HFF-Myc (cell line): ENCODE measurements around the gene MYO9A.

Source experiments
- DNase-seq: peaks from one replicate; pipeline ENCODE4 v3.0.0-alpha.2; 2011; ENCODE audit warnings: low read depth; ENCODE audit errors: extremely low read depth
- H3K4me3 ChIP-seq: replicated peaks from 2 replicates; pipeline ENCODE4 v1.5.1; 2011; ENCODE audit warnings: low read depth, mild to moderate bottlenecking, control low read depth, low read length
- TF ChIP-seq, protein P1 (sequence below): IDR thresholded peaks from 2 replicates; pipeline ENCODE4 v1.5.1; 2012; ENCODE audit warnings: mild to moderate bottlenecking, low read depth, low read length, control low read depth; ENCODE audit errors: missing control alignments

MYO9A gene

DNA sequence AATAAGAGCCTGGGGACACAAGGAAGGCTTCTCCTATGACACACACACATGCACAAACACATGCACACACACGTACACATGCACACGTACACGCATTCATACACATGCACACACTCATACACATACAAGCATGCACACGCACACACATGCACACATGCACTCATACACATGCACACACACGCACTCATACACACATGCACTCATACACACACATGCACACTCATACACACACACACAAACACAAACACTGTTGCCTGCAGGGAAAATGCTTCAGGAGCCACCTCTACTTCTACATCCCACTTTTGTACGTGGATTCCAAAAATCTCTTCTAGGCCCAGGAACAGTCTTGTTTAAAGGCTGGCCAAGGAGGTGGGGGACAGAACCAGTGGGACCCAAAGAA lies 328.3 kb downstream of the MYO9A start:
- no peak for DNase-seq
- no peak overlapping the region for H3K4me3 ChIP-seq
- TF ChIP-seq, protein P1, sequence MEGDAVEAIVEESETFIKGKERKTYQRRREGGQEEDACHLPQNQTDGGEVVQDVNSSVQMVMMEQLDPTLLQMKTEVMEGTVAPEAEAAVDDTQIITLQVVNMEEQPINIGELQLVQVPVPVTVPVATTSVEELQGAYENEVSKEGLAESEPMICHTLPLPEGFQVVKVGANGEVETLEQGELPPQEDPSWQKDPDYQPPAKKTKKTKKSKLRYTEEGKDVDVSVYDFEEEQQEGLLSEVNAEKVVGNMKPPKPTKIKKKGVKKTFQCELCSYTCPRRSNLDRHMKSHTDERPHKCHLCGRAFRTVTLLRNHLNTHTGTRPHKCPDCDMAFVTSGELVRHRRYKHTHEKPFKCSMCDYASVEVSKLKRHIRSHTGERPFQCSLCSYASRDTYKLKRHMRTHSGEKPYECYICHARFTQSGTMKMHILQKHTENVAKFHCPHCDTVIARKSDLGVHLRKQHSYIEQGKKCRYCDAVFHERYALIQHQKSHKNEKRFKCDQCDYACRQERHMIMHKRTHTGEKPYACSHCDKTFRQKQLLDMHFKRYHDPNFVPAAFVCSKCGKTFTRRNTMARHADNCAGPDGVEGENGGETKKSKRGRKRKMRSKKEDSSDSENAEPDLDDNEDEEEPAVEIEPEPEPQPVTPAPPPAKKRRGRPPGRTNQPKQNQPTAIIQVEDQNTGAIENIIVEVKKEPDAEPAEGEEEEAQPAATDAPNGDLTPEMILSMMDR, result no peak

DNA sequence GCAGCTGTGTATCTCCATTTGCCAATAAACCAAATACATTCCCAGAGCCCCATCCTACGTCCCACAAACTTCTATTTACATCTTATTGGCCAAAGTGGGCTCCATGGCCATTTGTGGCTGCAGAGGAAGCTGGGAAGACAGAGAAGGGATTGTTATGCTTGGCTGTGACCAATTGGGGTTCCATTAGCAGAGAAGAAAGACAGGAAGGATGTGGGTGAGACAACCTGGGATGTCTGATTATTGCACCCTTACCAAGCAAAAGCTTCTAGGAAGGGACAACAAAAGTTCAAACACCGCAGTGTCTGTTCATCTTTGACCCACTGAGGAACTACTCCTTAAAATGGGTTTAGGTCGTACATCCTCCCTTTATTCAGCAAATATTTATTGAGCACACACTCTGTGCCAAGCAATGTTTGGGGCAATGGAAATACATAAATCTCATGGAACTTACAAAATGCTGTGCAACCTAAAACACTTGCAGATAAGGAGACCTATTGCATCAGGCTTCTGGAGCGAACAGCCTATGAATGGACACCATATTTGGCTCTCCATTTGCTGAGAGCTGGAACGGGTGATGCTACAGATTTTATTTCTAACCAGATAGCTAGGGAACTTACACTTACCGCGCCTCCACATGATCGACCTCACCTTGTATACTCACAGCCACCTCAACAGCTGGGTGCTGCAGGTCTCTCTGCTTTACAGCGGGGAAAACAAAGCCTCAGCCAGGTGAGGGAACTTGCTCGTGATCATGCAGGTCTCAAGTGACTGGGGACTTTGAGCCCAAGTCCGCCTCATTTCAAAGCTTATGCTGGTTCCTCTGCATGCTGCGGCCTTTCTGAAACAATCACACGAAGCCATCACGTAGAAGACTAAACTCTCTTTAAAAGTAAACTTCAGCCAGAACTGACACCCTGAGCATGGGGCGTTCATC lies 329.0 kb downstream of the MYO9A start:
- no peak overlapping the region for H3K4me3 ChIP-seq
- TF ChIP-seq, protein P1, result no peak
- DNase-seq, result no peak

DNA sequence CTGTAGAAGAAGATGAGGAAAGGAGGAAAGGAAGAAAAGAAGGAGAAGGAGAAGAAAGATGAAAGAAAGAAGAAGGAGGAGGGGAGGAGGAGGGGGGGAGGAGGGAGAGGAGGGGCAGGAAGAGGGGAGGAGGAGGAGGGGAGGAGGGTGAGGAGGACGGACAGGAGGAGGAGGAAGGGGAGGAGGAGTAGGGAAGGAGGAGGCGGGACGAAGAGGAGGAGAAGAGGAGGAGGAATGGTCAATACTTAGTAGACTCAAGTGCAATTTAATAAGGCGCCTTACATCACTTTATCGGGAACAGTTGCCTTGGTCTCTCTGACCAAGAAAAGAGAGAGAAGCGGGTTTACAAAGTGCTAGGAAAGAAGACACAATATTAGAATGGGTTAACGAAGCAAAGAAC lies 331.3 kb downstream of the MYO9A start:
- no peak for DNase-seq
- TF ChIP-seq, protein P1, result no peak
- no peak overlapping the region for H3K4me3 ChIP-seq

DNA sequence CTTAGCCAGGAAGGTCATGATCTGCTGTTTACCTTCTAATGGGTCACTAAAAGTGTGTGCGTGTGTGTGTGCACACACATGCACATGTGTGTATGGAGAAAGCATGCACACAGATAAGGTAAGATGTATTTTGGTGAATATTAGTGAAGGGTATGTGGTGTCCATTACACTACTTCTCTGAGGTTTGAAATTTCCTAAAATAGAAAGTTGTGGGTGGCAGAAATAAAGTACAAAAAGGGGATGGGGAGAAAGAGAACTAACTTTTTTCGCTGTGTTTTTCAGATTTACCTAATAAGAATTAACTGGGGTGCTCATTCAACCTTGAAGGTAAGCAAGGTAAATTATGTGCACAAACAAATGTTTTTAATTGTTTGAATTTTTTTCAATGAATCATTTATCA lies 332.0 kb downstream of the MYO9A start:
- no peak for DNase-seq
- TF ChIP-seq, protein P1, result no peak

DNA sequence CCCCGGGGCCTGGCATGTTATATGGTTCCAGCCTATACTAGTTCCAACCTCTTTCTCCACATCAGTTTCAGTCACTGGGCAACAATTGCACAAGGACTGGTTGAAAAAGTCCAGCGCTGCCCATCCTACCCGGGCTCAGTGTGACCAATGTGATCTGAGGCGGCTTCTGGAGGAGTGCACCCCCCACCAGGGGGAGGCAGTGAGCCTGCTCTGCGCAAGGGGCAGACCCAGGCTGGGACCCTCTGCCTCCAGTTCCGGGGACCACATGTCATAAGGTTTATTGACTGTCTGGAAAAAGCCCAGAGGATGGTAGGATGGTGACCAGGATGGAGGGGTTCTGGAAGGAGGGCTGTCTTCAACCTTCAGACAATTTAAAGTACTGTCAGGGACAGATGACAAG lies 333.2 kb downstream of the MYO9A start:
- DNase-seq, result no peak
- TF ChIP-seq, protein P1, result peak; percentile 49

More for the DNA sequence above, 332.0 kb downstream of the MYO9A start:
- H3K4me3 ChIP-seq, result no peak overlapping the region

DNA sequence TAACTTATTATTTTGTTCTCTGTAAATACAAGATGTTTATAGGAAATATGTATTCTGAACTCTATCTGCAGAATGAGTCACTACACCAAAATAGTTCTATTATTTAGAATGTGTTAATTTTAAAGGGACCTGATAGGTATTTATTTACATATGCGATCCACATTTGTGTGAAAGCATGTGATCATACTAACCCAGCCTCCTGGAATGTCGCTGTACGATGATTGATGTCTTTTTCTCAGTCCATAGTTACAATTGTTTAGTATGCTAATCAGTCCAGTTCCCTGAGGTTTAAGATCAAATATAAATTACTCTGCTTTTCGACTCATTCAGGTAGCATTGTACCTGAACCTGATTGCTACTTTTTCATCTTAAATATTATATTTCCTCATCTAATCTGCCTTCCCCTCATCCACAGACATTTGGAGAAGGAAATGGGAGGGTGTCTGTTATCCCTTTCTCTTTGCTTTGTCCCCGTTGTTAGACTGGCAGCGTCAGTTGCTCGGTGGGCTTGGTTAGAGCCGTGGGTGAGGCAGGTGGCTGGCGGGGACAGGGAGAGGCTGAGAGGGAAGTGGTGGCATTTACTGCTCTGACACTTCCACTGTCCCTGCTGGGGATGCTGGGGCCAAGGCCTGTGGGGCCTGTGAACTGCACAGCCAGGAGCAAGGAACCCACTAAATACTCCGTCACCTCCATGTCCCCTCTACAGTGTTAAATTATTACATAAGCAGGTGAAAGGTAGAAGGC lies 335.4 kb downstream of the MYO9A start:
- DNase-seq, result no peak
- TF ChIP-seq, protein P1, result no peak
- no peak overlapping the region for H3K4me3 ChIP-seq

More for the DNA sequence above, 333.2 kb downstream of the MYO9A start:
- H3K4me3 ChIP-seq, result no peak overlapping the region
